GM18502 (cell line): ENCODE data around the gene ITIH3.

Experiments
- ATAC-seq: cut with Tn5 transposase; IDR thresholded peaks from one replicate; pipeline ENCODE4 v1.9.1; 2021; ENCODE audit warnings: mild to moderate bottlenecking; ENCODE audit not compliant: unreplicated experiment, poor library complexity

ITIH3 gene

GRCh38 chr3:52841981-52842340, 47.4 kb downstream of the ITIH3 start:
- ATAC-seq = no peak

GRCh38 chr3:52842424-52842823, 47.8 kb downstream of the ITIH3 start:
- ATAC-seq = no peak

GRCh38 chr3:52843108-52843865, 48.7 kb downstream of the ITIH3 start:
- ATAC-seq = no peak

DNA sequence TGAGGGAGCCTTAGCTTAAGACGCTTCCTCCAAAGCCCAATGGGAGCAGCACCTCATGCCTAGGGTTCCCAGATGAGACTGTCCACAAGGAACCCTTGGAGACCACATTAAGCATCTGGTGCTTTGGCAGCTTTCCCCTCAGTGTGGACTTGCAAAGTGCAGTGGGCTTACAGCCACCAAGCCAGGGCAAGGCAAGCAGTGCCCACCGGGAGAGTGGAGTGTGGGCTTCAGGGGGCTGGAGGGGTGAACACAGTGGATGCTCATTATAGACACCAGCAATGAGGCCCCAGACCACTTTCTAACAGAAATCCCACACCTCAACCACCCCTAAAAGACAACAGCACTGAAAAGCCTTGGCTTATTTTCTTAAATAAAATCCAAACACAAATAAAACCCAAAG, 49.3 kb downstream of the ITIH3 start:
- no peak for ATAC-seq

DNA sequence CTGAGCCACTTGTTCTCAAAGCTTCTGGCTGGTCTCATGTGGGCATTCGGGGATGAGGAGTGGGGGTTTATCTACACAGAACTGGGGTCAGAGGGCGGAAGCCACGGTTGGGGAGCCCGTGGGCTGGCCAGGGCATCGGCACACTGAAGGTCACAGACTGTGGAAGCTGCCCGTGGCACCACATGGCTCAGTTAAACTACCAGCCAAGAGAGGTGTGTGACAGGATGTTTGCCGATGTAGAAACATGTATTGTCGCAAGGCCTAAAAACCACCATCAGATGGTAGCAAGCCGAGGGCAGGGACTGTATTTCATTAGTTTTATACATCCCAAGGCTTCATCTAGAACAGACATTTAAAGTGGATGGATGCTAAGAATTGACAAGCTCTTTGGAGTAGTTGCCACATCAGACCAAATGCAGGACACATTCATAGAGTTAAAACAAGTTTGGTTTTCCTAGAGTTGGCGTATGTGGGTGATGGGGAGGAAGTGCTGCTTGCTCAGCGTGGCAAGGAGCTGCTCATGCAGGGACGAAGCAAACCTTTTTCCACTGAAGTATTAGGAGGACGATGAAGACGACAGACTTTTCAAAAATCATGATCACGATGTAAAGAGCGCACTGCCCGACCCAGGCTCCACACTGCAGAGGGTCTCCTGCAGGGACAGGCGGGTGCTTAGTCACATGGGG, 49.8 kb downstream of the ITIH3 start:
- no peak for ATAC-seq

GRCh38 chr3:52845157-52845556, 50.6 kb downstream of the ITIH3 start:
- ATAC-seq = no peak

GRCh38 chr3:52845691-52846431, 51.3 kb downstream of the ITIH3 start:
- no peak for ATAC-seq

DNA sequence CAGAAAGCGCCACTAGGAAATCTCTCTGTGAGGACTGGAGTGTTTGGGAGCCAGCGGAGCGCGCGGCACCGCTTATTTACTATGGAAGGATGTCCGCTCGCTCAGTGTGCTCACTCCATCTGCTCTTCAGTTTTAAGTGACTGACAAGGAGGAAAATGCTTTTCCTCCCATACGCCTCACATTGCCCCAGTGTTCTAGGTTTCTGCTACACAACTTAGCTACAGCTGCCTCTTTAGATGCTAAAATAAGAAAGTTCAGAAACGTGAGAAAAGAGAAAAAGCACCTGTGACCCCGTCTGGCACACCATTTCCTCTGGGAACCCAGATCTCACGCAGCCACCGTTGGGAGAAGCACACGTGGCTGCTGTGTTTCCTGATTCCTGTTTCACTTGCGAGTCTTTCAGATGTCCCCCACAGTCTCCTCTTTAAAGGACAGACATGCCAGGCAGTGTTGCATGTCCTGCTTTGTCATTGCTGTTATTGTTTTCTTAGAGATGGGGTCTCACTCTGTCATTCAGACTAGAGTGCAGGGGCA, 51.9 kb downstream of the ITIH3 start:
- ATAC-seq = no peak

DNA sequence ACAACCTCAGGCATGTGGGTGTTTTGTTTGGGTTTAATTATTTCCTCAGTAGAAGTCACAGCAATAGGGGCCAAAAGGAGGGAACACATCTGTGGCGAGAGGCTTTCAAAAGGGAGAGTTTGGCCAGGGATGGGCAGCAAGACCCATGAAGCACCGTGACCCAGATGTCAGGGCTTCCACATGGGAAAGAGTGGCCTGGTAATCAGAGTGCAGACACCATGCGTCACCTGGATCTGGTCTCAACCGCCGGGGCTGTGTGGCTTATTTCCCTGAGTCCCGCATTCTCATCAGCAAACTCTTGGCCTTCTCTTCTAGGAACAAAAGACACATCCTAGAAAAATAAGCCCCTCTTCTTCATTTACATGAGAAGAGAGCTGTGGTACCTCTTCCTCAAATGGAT, 52.6 kb downstream of the ITIH3 start:
- no peak for ATAC-seq

DNA sequence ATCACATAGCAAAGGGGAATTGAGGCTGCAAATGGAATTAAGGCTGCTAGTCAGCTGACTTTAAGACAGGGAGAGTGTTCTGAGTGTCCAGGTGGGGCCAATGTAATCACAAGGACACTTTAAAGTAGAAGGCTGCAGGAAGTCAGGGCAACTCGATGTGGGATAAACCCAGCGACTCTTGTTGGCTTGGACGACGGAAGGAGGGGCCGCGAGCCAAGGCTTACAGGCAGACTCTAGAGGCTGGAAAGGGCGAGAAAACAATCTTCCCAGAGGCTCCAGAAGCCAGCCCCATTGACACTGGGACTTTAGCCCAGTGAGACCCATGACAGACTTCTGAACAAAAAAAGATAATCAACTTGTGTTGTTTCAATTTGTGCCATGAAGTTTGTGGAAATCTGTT, 53.1 kb downstream of the ITIH3 start:
- ATAC-seq = no peak

GRCh38 chr3:52848617-52849016, 54.0 kb downstream of the ITIH3 start:
- no peak for ATAC-seq

DNA sequence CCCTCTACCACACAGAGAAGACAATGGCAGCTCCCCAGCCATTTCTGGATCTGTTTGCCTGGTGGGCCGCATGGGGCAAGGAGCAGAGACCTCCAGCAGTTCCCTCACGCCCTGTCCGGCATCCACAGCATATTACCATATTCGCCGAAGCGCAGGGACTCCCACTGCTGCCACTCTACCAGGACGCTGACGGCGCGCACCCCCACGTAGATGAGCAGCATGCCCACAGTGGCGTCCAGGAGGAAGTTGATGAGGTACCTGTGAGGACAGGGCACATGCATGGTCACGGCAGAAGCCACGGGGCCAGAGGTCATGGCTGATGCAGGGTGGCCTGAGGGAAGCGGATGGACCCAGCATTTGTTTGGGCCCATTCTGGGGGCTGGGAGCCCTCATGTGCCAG, 55.1 kb downstream of the ITIH3 start:
- ATAC-seq = no peak

- no peak for ATAC-seq
Measured at GRCh38 chr3:52851348-52851747, 56.8 kb downstream of the ITIH3 start.

DNA sequence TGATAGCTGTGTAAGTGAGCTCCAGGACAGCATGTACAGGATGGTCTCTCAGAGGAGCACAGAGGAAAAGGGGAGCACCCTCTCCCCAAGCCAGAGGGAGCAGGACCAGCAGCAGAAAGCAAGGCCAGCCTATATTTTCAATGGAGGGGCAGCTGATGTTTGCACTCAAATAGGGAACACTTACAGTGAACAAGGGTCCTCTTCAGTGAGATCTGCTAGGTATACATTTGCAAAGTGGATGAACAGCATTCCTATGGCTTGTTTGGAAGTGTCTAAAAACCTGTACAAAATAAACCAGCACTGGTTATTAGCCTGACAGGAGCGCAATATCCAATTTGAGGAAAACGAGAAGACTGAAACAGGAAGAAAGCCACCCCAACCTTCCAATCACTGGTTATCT, 57.8 kb downstream of the ITIH3 start:
- no peak for ATAC-seq

GRCh38 chr3:52854013-52854412, 59.4 kb downstream of the ITIH3 start:
- no peak for ATAC-seq

DNA sequence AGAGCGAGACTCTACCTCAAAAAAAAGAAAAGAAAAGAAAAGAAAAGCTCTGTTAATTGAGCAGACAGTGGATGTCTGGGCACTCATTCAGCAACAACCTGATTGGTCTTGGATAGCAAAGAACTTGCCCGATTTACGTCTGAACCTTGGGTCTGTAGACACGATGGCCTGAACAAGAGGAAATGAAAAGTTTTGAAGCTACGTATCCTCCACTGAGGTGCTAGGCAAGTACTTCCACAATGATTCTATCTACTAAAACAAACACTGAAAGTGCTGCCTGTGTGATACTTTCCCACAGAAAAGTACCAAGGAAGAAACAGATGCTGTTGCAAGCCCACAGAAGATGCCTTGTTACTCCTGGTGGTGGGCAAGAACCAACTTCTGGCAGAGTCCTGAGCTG, 62.1 kb downstream of the ITIH3 start:
- no peak for ATAC-seq

- no peak for ATAC-seq
Measured at GRCh38 chr3:52857133-52857532, 62.5 kb downstream of the ITIH3 start.

GRCh38 chr3:52857864-52858263, 63.3 kb downstream of the ITIH3 start:
- no peak for ATAC-seq
